ENCODE measurements around the gene TSPEAR.

- TF ChIP-seq CTCF (IDR thresholded peaks at IDR 0.05 in 8 of 11, conservative IDR thresholded peaks at IDR 0.05 in 3 of 11) (no peak), POLR2A (IDR thresholded peaks at IDR 0.05) (no peak)
Measured at GRCh38 chr21:44749759-44750674, 38.6 kb upstream of the TSPEAR start.

All from spleen (tissue), 7 donors.